WTC11 (cell line): ENCODE results near the gene FBXL7.

Experiments
- ATF3 ChIP-seq: sonication (generic); formaldehyde crosslinking; conservative IDR thresholded peaks from 2 replicates; pipeline ENCODE4 v1.8.1; 2022; ENCODE audit warnings: mild to moderate bottlenecking, missing genetic modification reagents
- E2F4 ChIP-seq: sonication (generic); formaldehyde crosslinking; IDR thresholded peaks from 2 replicates; pipeline ENCODE4 v1.8.1; 2022; ENCODE audit warnings: low read depth, mild to moderate bottlenecking, moderate library complexity, missing genetic modification reagents, borderline replicate concordance
- ZNF121 ChIP-seq: sonication (generic); formaldehyde crosslinking; IDR thresholded peaks from 2 replicates; pipeline ENCODE4 v1.8.0; 2023; ENCODE audit warnings: missing genetic modification reagents
- TF ChIP-seq, protein P1 (sequence below): fragments of 200-600 bp; IDR thresholded peaks from 2 replicates; pipeline ENCODE4 v1.8.0; 2022; ENCODE audit warnings: antibody characterized with exemption
- TF ChIP-seq, protein P2 (sequence below): fragments of 250-450 bp; sonication (Bioruptor Pico); IDR thresholded peaks from 2 replicates; pipeline ENCODE4 v1.9.0; 2021; ENCODE audit warnings: mild to moderate bottlenecking, borderline replicate concordance

DNA sequence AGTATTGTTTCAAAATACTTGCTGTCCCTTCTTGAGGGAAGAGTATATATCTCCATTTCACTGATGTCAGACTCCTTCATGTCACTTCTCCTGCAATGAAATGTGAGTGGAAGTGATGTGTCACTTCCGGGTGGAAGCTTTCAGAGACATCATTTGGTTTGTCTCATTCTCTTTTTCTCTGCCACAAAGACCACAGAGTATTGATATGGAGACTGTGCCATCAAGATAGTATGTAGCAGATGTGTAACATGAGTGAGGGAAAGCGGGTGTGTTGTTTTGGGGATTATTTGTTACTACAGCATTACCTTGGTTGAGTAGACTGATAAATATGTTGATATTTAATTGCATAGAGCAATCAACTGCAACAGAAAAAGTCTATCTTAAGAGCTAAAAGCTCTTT is 169.8 kb downstream of the FBXL7 start:
- TF ChIP-seq, protein P1, sequence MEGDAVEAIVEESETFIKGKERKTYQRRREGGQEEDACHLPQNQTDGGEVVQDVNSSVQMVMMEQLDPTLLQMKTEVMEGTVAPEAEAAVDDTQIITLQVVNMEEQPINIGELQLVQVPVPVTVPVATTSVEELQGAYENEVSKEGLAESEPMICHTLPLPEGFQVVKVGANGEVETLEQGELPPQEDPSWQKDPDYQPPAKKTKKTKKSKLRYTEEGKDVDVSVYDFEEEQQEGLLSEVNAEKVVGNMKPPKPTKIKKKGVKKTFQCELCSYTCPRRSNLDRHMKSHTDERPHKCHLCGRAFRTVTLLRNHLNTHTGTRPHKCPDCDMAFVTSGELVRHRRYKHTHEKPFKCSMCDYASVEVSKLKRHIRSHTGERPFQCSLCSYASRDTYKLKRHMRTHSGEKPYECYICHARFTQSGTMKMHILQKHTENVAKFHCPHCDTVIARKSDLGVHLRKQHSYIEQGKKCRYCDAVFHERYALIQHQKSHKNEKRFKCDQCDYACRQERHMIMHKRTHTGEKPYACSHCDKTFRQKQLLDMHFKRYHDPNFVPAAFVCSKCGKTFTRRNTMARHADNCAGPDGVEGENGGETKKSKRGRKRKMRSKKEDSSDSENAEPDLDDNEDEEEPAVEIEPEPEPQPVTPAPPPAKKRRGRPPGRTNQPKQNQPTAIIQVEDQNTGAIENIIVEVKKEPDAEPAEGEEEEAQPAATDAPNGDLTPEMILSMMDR: no peak
- no peak for TF ChIP-seq E2F4
- TF ChIP-seq ATF3 (CRISPR knock-in tag): no peak
- TF ChIP-seq, protein P2, sequence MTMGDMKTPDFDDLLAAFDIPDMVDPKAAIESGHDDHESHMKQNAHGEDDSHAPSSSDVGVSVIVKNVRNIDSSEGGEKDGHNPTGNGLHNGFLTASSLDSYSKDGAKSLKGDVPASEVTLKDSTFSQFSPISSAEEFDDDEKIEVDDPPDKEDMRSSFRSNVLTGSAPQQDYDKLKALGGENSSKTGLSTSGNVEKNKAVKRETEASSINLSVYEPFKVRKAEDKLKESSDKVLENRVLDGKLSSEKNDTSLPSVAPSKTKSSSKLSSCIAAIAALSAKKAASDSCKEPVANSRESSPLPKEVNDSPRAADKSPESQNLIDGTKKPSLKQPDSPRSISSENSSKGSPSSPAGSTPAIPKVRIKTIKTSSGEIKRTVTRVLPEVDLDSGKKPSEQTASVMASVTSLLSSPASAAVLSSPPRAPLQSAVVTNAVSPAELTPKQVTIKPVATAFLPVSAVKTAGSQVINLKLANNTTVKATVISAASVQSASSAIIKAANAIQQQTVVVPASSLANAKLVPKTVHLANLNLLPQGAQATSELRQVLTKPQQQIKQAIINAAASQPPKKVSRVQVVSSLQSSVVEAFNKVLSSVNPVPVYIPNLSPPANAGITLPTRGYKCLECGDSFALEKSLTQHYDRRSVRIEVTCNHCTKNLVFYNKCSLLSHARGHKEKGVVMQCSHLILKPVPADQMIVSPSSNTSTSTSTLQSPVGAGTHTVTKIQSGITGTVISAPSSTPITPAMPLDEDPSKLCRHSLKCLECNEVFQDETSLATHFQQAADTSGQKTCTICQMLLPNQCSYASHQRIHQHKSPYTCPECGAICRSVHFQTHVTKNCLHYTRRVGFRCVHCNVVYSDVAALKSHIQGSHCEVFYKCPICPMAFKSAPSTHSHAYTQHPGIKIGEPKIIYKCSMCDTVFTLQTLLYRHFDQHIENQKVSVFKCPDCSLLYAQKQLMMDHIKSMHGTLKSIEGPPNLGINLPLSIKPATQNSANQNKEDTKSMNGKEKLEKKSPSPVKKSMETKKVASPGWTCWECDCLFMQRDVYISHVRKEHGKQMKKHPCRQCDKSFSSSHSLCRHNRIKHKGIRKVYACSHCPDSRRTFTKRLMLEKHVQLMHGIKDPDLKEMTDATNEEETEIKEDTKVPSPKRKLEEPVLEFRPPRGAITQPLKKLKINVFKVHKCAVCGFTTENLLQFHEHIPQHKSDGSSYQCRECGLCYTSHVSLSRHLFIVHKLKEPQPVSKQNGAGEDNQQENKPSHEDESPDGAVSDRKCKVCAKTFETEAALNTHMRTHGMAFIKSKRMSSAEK (CRISPR knock-in tag): no peak
- no peak for TF ChIP-seq ZNF121 (CRISPR knock-in tag)
